NCI-H2107 (cell line): Measurements from ENCODE around the gene SPATA1.
"Not testable (repeated sequence)": the region's sequence is repeated elsewhere in the genome, so short reads cannot be mapped to it uniquely, and the experiment has no call there.

ENCODE experiments used
- DNase-seq: peaks from one replicate; lab custom pipeline; 2025; lab: John Stamatoyannopoulos, UW

The SPATA1 gene

GRCh38 chr1:84506002-84506728, at the start of gene SPATA1, which contains the start of gene GNG5:
Gene SPATA1, plus strand, starts transcription at chr1:84506386. Its CDS starts 9,974 bp downstream, at chr1:84516360.
Gene GNG5, minus strand, starts transcription at chr1:84506581. Its CDS starts 490 bp downstream, at chr1:84506091.
- DNase-seq = peak; percentile 93

GRCh38 chr1:84462118-84462517, 44.1 kb upstream of the SPATA1 start:
- no peak for DNase-seq

GRCh38 chr1:84467298-84467697, 38.9 kb upstream of the SPATA1 start:
- DNase-seq = no peak

GRCh38 chr1:84476225-84476624, 30.0 kb upstream of the SPATA1 start:
- no peak for DNase-seq

GRCh38 chr1:84478876-84479868, 27.0 kb upstream of the SPATA1 start, which contains the start of gene RPF1:
Gene RPF1, plus strand, starts transcription at chr1:84479266. Its CDS starts 16 bp downstream, at chr1:84479282.
- peak; percentile 46 for DNase-seq

- no peak for DNase-seq
Measured at GRCh38 chr1:84479998-84480397, 26.2 kb upstream of the SPATA1 start.

GRCh38 chr1:84480650-84481049, 25.5 kb upstream of the SPATA1 start:
- no peak for DNase-seq

- DNase-seq = no peak
Measured at GRCh38 chr1:84481317-84481716, 24.9 kb upstream of the SPATA1 start.

- no peak for DNase-seq
Measured at GRCh38 chr1:84488107-84488506, 18.1 kb upstream of the SPATA1 start.

GRCh38 chr1:84489766-84490165, 16.4 kb upstream of the SPATA1 start:
- no peak for DNase-seq

- no peak for DNase-seq
Measured at GRCh38 chr1:84492726-84493125, 13.5 kb upstream of the SPATA1 start.

GRCh38 chr1:84493747-84494146, 12.4 kb upstream of the SPATA1 start:
- DNase-seq = no peak

GRCh38 chr1:84496498-84496897, 9.7 kb upstream of the SPATA1 start:
- DNase-seq = no peak

GRCh38 chr1:84497631-84498275, 8.4 kb upstream of the SPATA1 start:
- no peak for DNase-seq

GRCh38 chr1:84502927-84503326, 3.3 kb upstream of the SPATA1 start:
- no peak for DNase-seq

- DNase-seq = no peak
Measured at GRCh38 chr1:84504580-84505492, 1.4 kb upstream of the SPATA1 start.

GRCh38 chr1:84505493-84506001, 639 bp upstream of the SPATA1 start:
- DNase-seq = peak; percentile 39

- no peak for DNase-seq
Measured at GRCh38 chr1:84506729-84507453, 705 bp downstream of the SPATA1 start.

- DNase-seq = not testable (repeated sequence)
Measured at GRCh38 chr1:84507887-84508286, 1.7 kb downstream of the SPATA1 start.

- no peak for DNase-seq
Measured at GRCh38 chr1:84508510-84508909, 2.3 kb downstream of the SPATA1 start.
